ENCODE measurements around the gene AEBP2. TPM values are rescaled to one million over a fixed set of nuclear protein-coding genes. Genes with fewer than 3 reads are reported as not detected.
A peak's percentile ranks its signal among the peaks of the same experiment; 100 is the strongest.

Gene AEBP2
- total RNA-seq, 2 donors from 2014 or later: 28.3 to 79.6 TPM

- peaks cover 3 to 29% of the 10 kb centered on the region in 2 donors for H3K4me1 ChIP-seq (ENCODE audit: control insufficient read depth in 1 of 2, low read depth in 2 of 2)
- H3K27me3 ChIP-seq (replicated peaks; ENCODE audit: insufficient read depth): no peaks in the 10 kb centered on the region
- peaks cover 7% of the 10 kb centered on the region for H3K9me3 ChIP-seq
- TF ChIP-seq, protein P1, sequence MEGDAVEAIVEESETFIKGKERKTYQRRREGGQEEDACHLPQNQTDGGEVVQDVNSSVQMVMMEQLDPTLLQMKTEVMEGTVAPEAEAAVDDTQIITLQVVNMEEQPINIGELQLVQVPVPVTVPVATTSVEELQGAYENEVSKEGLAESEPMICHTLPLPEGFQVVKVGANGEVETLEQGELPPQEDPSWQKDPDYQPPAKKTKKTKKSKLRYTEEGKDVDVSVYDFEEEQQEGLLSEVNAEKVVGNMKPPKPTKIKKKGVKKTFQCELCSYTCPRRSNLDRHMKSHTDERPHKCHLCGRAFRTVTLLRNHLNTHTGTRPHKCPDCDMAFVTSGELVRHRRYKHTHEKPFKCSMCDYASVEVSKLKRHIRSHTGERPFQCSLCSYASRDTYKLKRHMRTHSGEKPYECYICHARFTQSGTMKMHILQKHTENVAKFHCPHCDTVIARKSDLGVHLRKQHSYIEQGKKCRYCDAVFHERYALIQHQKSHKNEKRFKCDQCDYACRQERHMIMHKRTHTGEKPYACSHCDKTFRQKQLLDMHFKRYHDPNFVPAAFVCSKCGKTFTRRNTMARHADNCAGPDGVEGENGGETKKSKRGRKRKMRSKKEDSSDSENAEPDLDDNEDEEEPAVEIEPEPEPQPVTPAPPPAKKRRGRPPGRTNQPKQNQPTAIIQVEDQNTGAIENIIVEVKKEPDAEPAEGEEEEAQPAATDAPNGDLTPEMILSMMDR (IDR thresholded peaks at IDR 0.05): no peak
- ATAC-seq (ENCODE audit: insufficient number of reproducible peaks, low FRiP score, low read depth) (no peak), DNase-seq (ENCODE audit: low spot score) (no peak)
- peak overlapping the region; percentile 52 for H3K4me3 ChIP-seq
- H3K36me3 ChIP-seq: no peaks in the 10 kb centered on the region
- peak overlapping the region in 1 of 2 donors; percentile 14 for H3K27ac ChIP-seq
These were observed 43.3 kb downstream of the AEBP2 start for GRCh38 chr12:19482551-19483109.

GRCh38 chr12:19483727-19484126 is 44.4 kb downstream of the AEBP2 start:
- Histone ChIP-seq H3K4me1 (ENCODE audit: control insufficient read depth in 1 of 2, low read depth in 2 of 2) (peaks cover 3 to 29% of the 10 kb centered on the region in 2 donors), H3K9me3 (peaks cover 7% of the 10 kb centered on the region), H3K27ac (no peak overlapping the region), H3K36me3 (no peaks in the 10 kb centered on the region), H3K27me3 (replicated peaks; ENCODE audit: insufficient read depth) (no peaks in the 10 kb centered on the region), H3K4me3 (no peak overlapping the region)
- ATAC-seq (ENCODE audit: insufficient number of reproducible peaks, low FRiP score, low read depth) (no peak), DNase-seq (ENCODE audit: low spot score) (no peak)
- TF ChIP-seq, protein P1 (IDR thresholded peaks at IDR 0.05): no peak

- Histone ChIP-seq H3K27me3 (replicated peaks; ENCODE audit: insufficient read depth) (no peaks in the 10 kb centered on the region), H3K4me1 (ENCODE audit: control insufficient read depth in 1 of 2, low read depth in 2 of 2) (peaks cover 3 to 34% of the 10 kb centered on the region in 2 donors), H3K4me3 (no peak overlapping the region), H3K36me3 (no peaks in the 10 kb centered on the region), H3K9me3 (peaks cover 7% of the 10 kb centered on the region), H3K27ac (no peak overlapping the region)
- ATAC-seq (ENCODE audit: insufficient number of reproducible peaks, low FRiP score, low read depth) (no peak), DNase-seq (ENCODE audit: low spot score) (no peak)
- TF ChIP-seq, protein P1 (IDR thresholded peaks at IDR 0.05): no peak
These were observed 45.4 kb downstream of the AEBP2 start for GRCh38 chr12:19484738-19485137.

GRCh38 chr12:19485240-19485639 is 45.9 kb downstream of the AEBP2 start:
- Histone ChIP-seq H3K27ac (no peak overlapping the region), H3K4me1 (ENCODE audit: control insufficient read depth in 1 of 2, low read depth in 2 of 2) (peaks cover 3 to 38% of the 10 kb centered on the region in 2 donors), H3K27me3 (replicated peaks; ENCODE audit: insufficient read depth) (no peaks in the 10 kb centered on the region), H3K4me3 (no peak overlapping the region), H3K36me3 (no peaks in the 10 kb centered on the region), H3K9me3 (peaks cover 5% of the 10 kb centered on the region)
- ATAC-seq (ENCODE audit: insufficient number of reproducible peaks, low FRiP score, low read depth) (no peak), DNase-seq (ENCODE audit: low spot score) (no peak)
- TF ChIP-seq, protein P1 (IDR thresholded peaks at IDR 0.05): no peak

DNA sequence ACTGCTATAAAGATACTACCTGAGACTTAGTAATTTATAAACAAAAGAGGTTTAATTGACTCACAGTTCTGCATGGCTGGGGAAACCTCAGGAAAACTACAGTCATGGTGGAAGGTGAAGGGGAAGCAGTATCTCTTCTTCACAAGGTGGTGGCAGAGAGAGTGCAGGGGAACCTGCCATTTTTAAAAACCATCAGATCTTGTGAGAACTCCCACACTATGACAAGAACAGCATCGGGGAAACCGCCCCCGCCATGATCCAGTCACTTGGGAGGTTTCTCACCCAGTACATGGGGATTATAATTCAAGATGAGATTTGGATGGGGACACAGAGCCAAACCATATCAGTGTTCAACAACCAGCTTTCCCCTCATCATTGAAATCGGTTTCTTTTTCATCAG is 49.9 kb downstream of the AEBP2 start:
- H3K9me3 ChIP-seq: no peaks in the 10 kb centered on the region
- H3K27me3 ChIP-seq (replicated peaks; ENCODE audit: insufficient read depth): no peaks in the 10 kb centered on the region
- DNase-seq (ENCODE audit: low spot score) (no peak), ATAC-seq (ENCODE audit: insufficient number of reproducible peaks, low FRiP score, low read depth) (no peak)
- H3K27ac ChIP-seq: no peak overlapping the region
- TF ChIP-seq, protein P1 (IDR thresholded peaks at IDR 0.05): no peak
- H3K4me3 ChIP-seq: no peak overlapping the region
- no peaks in the 10 kb centered on the region for H3K36me3 ChIP-seq
- peaks cover 14 to 42% of the 10 kb centered on the region in 2 donors for H3K4me1 ChIP-seq (ENCODE audit: control insufficient read depth in 1 of 2, low read depth in 2 of 2)

Measured in thoracic aorta (tissue), 2 donors.